HG03196 (cell line): ENCODE measurements around the gene PLEKHG5.

ENCODE experiments used
- ATAC-seq: cut with Tn5 transposase; IDR thresholded peaks from one replicate; pipeline ENCODE4 v1.9.1; 2021; ENCODE audit not compliant: unreplicated experiment

Gene PLEKHG5

GRCh38 chr1:6481820-6482219 is 9.6 kb downstream of the PLEKHG5 start:
- no peak for ATAC-seq

GRCh38 chr1:6477039-6477820 is 14.2 kb downstream of the PLEKHG5 start:
- ATAC-seq = no peak

GRCh38 chr1:6476483-6476882 is 15.0 kb downstream of the PLEKHG5 start:
- no peak for ATAC-seq

- no peak for ATAC-seq
Observed at GRCh38 chr1:6475381-6476133, 15.9 kb downstream of the PLEKHG5 start.

GRCh38 chr1:6474815-6475282 is 16.6 kb downstream of the PLEKHG5 start:
- ATAC-seq = no peak

- no peak for ATAC-seq
Observed at GRCh38 chr1:6473974-6474814, 17.3 kb downstream of the PLEKHG5 start.

- no peak for ATAC-seq
Observed at GRCh38 chr1:6473156-6473555, 18.3 kb downstream of the PLEKHG5 start.

GRCh38 chr1:6472391-6472790 is 19.1 kb downstream of the PLEKHG5 start:
- ATAC-seq = no peak

GRCh38 chr1:6471970-6472368 is 19.5 kb downstream of the PLEKHG5 start:
- no peak for ATAC-seq

GRCh38 chr1:6471086-6471969 is 20.1 kb downstream of the PLEKHG5 start:
- ATAC-seq = no peak

GRCh38 chr1:6470132-6471085 is 21.1 kb downstream of the PLEKHG5 start:
- no peak for ATAC-seq

- ATAC-seq = no peak
Observed at GRCh38 chr1:6468729-6469461, 22.6 kb downstream of the PLEKHG5 start.

GRCh38 chr1:6467744-6468688 is 23.5 kb downstream of the PLEKHG5 start:
- no peak for ATAC-seq

- ATAC-seq = no peak
Observed at GRCh38 chr1:6467224-6467623, 24.2 kb downstream of the PLEKHG5 start.

- no peak for ATAC-seq
Observed at GRCh38 chr1:6466751-6467150, 24.7 kb downstream of the PLEKHG5 start.

GRCh38 chr1:6466023-6466422 is 25.4 kb downstream of the PLEKHG5 start, which contains the start of gene TNFRSF25:
Gene TNFRSF25 (minus strand): TSS chr1:6466173. CDS start chr1:6466107, 66 bp downstream.
- no peak for ATAC-seq

- ATAC-seq = no peak
Observed at GRCh38 chr1:6465461-6466005, 25.9 kb downstream of the PLEKHG5 start.
